Liver (tissue), 9 donors: Measurements from ENCODE around the gene TRIM32. TPM values are rescaled to one million over a fixed set of nuclear protein-coding genes. Genes with fewer than 3 reads are reported as not detected.

ENCODE experiments used
- DNase-seq: peaks from one replicate; pipeline ENCODE4 v3.0.0-alpha.2; 2017; ENCODE audit warnings: low spot score
- H3K27ac ChIP-seq, 2 donors: one replicate each; pipeline ENCODE4 v1.7.0; 2013; ENCODE audit warnings: inconsistent platforms in 2 of 2, low read length in 2 of 2, control low read depth in 1 of 2, low read depth in 1 of 2, mild to moderate bottlenecking in 1 of 2
- H3K27me3 ChIP-seq, 4 donors: one replicate each; pipeline versions ENCODE4 v1.6.1 to v1.7.0; 2013; ENCODE audit warnings: low read length in 3 of 4, inconsistent platforms in 1 of 4, mild to moderate bottlenecking in 1 of 4, moderate library complexity in 1 of 4; ENCODE audit not compliant: control insufficient read depth in 4 of 4, insufficient read depth in 4 of 4
- H3K36me3 ChIP-seq, 4 donors: one replicate each; pipeline versions ENCODE4 v1.6.1 to v1.7.0; 2013; ENCODE audit warnings: low read length in 3 of 4, mild to moderate bottlenecking in 3 of 4, low read depth in 1 of 4, moderate library complexity in 1 of 4; ENCODE audit not compliant: control insufficient read depth in 4 of 4, insufficient read depth in 3 of 4
- H3K4me1 ChIP-seq, 4 donors: one replicate each; pipeline versions ENCODE4 v1.6.1 to v1.7.0; 2013; ENCODE audit warnings: low read length in 3 of 4, mild to moderate bottlenecking in 3 of 4, moderate library complexity in 1 of 4; ENCODE audit not compliant: control insufficient read depth in 4 of 4, insufficient read depth in 4 of 4
- H3K4me3 ChIP-seq, 3 donors: one replicate each; pipeline versions ENCODE4 v1.6.1 to v1.7.0; 2013; ENCODE audit warnings: low read length in 3 of 3, control low read depth in 1 of 3, low read depth in 1 of 3, mild to moderate bottlenecking in 1 of 3
- H3K9ac ChIP-seq, 2 donors: one replicate each; pipeline ENCODE4 v1.7.0; 2013; ENCODE audit warnings: low read length in 2 of 2, mild to moderate bottlenecking in 2 of 2, moderate library complexity in 2 of 2, control low read depth in 1 of 2, low read depth in 1 of 2
- H3K9me3 ChIP-seq, 4 donors: one replicate each; pipeline versions ENCODE4 v1.6.1 to v1.7.0; 2013; ENCODE audit warnings: low read length in 3 of 4; ENCODE audit not compliant: control insufficient read depth in 4 of 4
- CTCF ChIP-seq: fragments of 150-350 bp; IDR thresholded peaks from 2 replicates; pipeline ENCODE4 v1.5.1; 2017; ENCODE audit warnings: improper control_type of control experiment, low read depth, low read length; ENCODE audit not compliant: missing input control
- EGR1 ChIP-seq, 2 donors: IDR thresholded peaks; 2 replicates each; pipeline ENCODE4 v1.6.1; 2016 to 2018; ENCODE audit warnings: antibody characterized with exemption in 2 of 2, low read depth in 2 of 2
- FOXA1 ChIP-seq: IDR thresholded peaks from 2 replicates; pipeline ENCODE4 v1.6.1; 2016; ENCODE audit warnings: antibody characterized with exemption
- FOXA2 ChIP-seq: IDR thresholded peaks from 2 replicates; pipeline ENCODE4 v1.6.1; 2016; ENCODE audit warnings: antibody characterized with exemption
- GABPA ChIP-seq, 2 donors: IDR thresholded peaks in 1 of 2; conservative IDR thresholded peaks in 1 of 2; 2 replicates each; pipeline ENCODE4 v1.6.1; 2016; ENCODE audit warnings: antibody characterized with exemption in 2 of 2, mild to moderate bottlenecking in 1 of 2, moderate library complexity in 1 of 2
- HNF4A ChIP-seq, 2 donors: conservative IDR thresholded peaks; 2 replicates each; pipeline ENCODE4 v1.6.1; 2016; ENCODE audit warnings: antibody characterized with exemption in 2 of 2, mild to moderate bottlenecking in 2 of 2
- HNF4G ChIP-seq: IDR thresholded peaks from 2 replicates; pipeline ENCODE4 v1.6.1; 2016; ENCODE audit warnings: antibody characterized with exemption
- JUND ChIP-seq, 2 donors: IDR thresholded peaks; 2 replicates each; pipeline ENCODE4 v1.6.1; 2016; ENCODE audit warnings: antibody characterized with exemption in 2 of 2
- NR2F2 ChIP-seq: IDR thresholded peaks from 2 replicates; pipeline ENCODE4 v1.6.1; 2016; ENCODE audit warnings: antibody characterized with exemption
- RAD21 ChIP-seq, 2 donors: IDR thresholded peaks; 2 replicates each; pipeline ENCODE4 v1.6.1; 2016; ENCODE audit warnings: antibody characterized with exemption in 2 of 2, mild to moderate bottlenecking in 2 of 2
- RXRA ChIP-seq, 2 donors: IDR thresholded peaks; 2 replicates each; pipeline ENCODE4 v1.6.1; 2017 to 2018; ENCODE audit warnings: antibody characterized with exemption in 2 of 2, mild to moderate bottlenecking in 1 of 2
- SP1 ChIP-seq: IDR thresholded peaks from 2 replicates; pipeline ENCODE4 v1.6.1; 2018; ENCODE audit warnings: antibody characterized with exemption, mild to moderate bottlenecking
- YY1 ChIP-seq: IDR thresholded peaks from 2 replicates; pipeline ENCODE4 v1.6.1; 2016; ENCODE audit warnings: antibody characterized with exemption, mild to moderate bottlenecking
- WGBS: extraction: QIAGEN DNeasy Blood & Tissue Kit; methylation state at CpG from one replicate; pipeline ENCODE4 v1.1.7; 2013; 5-methylcytosine and 5-hydroxymethylcytosine counted together
- polyA plus RNA-seq, 2 donors: library from polyadenylated mRNA; stranded (reverse) in 1 of 2; unstranded in 1 of 2; fragments of 200-250 nt in 1 of 2; fragments of >200 nt in 1 of 2; fragmentation: Nextera tagmentation in 1 of 2; extraction: Ambion mirVana in 1 of 2; gene quantifications; one replicate each; pipeline versions ENCODE4 v1.2.1 to v1.2.3, GENCODE V29; 2013 to 2015
- total RNA-seq, 2 donors: library from RNA; depleted of rRNA; stranded (reverse); fragments of >200 nt; gene quantifications; one replicate each; pipeline ENCODE4 v1.2.3, GENCODE V29; 2014
- TF ChIP-seq, protein P1 (sequence below): IDR thresholded peaks from 2 replicates; pipeline ENCODE4 v1.6.1; 2016; ENCODE audit warnings: antibody characterized with exemption
- TF ChIP-seq, protein P2 (sequence below): IDR thresholded peaks from 2 replicates; pipeline ENCODE4 v1.6.1; 2016; ENCODE audit warnings: antibody characterized with exemption
- donor health status: healthy.
- donor health status: healthy.
- donor health status: healthy.
- donor health status: healthy.
- donor health status: healthy.

Gene TRIM32
- total and polyA plus RNA-seq, 4 donors = 3.0 to 5.9 (median 3.5) TPM

- H3K9ac ChIP-seq = no peak overlapping the region
- H3K27me3 ChIP-seq = no peaks in the 10 kb centered on the region
- no peak overlapping the region for H3K27ac ChIP-seq
- peak; percentile 82 for DNase-seq
- no peak overlapping the region for H3K4me3 ChIP-seq
- peak; percentile 82 for TF ChIP-seq CTCF
- no peak for TF ChIP-seq SP1
- TF ChIP-seq, protein P1, sequence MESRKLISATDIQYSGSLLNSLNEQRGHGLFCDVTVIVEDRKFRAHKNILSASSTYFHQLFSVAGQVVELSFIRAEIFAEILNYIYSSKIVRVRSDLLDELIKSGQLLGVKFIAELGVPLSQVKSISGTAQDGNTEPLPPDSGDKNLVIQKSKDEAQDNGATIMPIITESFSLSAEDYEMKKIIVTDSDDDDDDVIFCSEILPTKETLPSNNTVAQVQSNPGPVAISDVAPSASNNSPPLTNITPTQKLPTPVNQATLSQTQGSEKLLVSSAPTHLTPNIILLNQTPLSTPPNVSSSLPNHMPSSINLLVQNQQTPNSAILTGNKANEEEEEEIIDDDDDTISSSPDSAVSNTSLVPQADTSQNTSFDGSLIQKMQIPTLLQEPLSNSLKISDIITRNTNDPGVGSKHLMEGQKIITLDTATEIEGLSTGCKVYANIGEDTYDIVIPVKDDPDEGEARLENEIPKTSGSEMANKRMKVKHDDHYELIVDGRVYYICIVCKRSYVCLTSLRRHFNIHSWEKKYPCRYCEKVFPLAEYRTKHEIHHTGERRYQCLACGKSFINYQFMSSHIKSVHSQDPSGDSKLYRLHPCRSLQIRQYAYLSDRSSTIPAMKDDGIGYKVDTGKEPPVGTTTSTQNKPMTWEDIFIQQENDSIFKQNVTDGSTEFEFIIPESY = no peak
- TF ChIP-seq HNF4G = no peak
- no peak for TF ChIP-seq EGR1 (IDR thresholded peaks at IDR 0.05; ENCODE audit: low read depth in 2 of 2)
- peak; percentile 85 to 91 for TF ChIP-seq RAD21 (IDR thresholded peaks at IDR 0.05)
- no peak for TF ChIP-seq RXRA (IDR thresholded peaks at IDR 0.05)
- TF ChIP-seq YY1 = no peak
- no peak for TF ChIP-seq NR2F2
- no peak for TF ChIP-seq JUND (IDR thresholded peaks at IDR 0.05)
- TF ChIP-seq FOXA1 = no peak
- H3K9me3 ChIP-seq = no peaks in the 10 kb centered on the region
- H3K36me3 ChIP-seq = no peaks in the 10 kb centered on the region
- H3K4me1 ChIP-seq = peaks cover 0 to 5% (median 2%) of the 10 kb centered on the region in 4 donors
- WGBS = 19% methylated on average over 16 of the region's 16 CpGs
These were observed 50.0 kb downstream of the TRIM32 start for GRCh38 chr9:116737152-116737546.

GRCh38 chr9:116741086-116741740, 54.1 kb downstream of the TRIM32 start:
- WGBS = 65% methylated on average over 3 of the region's 3 CpGs
- H3K9me3 ChIP-seq = no peaks in the 10 kb centered on the region

More at GRCh38 chr9:116741086-116741740, 54.1 kb downstream of the TRIM32 start:
- no peak overlapping the region for H3K27ac ChIP-seq
- DNase-seq = no peak
- H3K9ac ChIP-seq = no peak overlapping the region
- TF ChIP-seq EGR1 (IDR thresholded peaks at IDR 0.05; ENCODE audit: low read depth in 2 of 2) = no peak
- TF ChIP-seq HNF4G = no peak
- no peak for TF ChIP-seq FOXA1
- no peak for TF ChIP-seq CTCF
- no peak for TF ChIP-seq HNF4A (conservative IDR thresholded peaks at IDR 0.05)
- TF ChIP-seq GABPA (IDR thresholded peaks at IDR 0.05 in 1 of 2, conservative IDR thresholded peaks at IDR 0.05 in 1 of 2) = no peak
- no peak for TF ChIP-seq RAD21 (IDR thresholded peaks at IDR 0.05)
- TF ChIP-seq, protein P1 = no peak
- TF ChIP-seq, protein P2, sequence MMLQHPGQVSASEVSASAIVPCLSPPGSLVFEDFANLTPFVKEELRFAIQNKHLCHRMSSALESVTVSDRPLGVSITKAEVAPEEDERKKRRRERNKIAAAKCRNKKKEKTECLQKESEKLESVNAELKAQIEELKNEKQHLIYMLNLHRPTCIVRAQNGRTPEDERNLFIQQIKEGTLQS = no peak
- TF ChIP-seq FOXA2 = no peak
- peaks cover 0 to 5% (median 2%) of the 10 kb centered on the region in 4 donors for H3K4me1 ChIP-seq
- no peak overlapping the region for H3K4me3 ChIP-seq
- H3K27me3 ChIP-seq = no peaks in the 10 kb centered on the region
- H3K36me3 ChIP-seq = no peaks in the 10 kb centered on the region
